Epithelial cell of proximal tubule (primary cell): ENCODE measurements around the gene C1QTNF6. TPM values are rescaled to one million over a fixed set of nuclear protein-coding genes. Genes with fewer than 3 reads are reported as not detected.

Experiments
- DNase-seq: peaks from one replicate; pipeline ENCODE4 v3.0.0-alpha.2; 2011; ENCODE audit warnings: low read depth
- H3K4me3 ChIP-seq: 2 replicates; pipeline ENCODE4 v1.5.1; 2011; ENCODE audit warnings: low read depth, mild to moderate bottlenecking, low read length
- total RNA-seq: library from RNA; depleted of rRNA; stranded (reverse); fragments of >200 nt; gene quantifications from 2 replicates; pipeline ENCODE4 v1.2.3, GENCODE V29; 2015
- TF ChIP-seq, protein P1 (sequence below): conservative IDR thresholded peaks from 2 replicates; pipeline ENCODE4 v1.5.1; 2012; ENCODE audit warnings: low read depth, mild to moderate bottlenecking, low read length

Gene C1QTNF6
- total RNA-seq, 1 donor from 2014 or later = 2.1 TPM

GRCh38 chr22:37213218-37213855, 25.3 kb upstream of the C1QTNF6 start:
- H3K4me3 ChIP-seq = no peak overlapping the region
- TF ChIP-seq, protein P1, sequence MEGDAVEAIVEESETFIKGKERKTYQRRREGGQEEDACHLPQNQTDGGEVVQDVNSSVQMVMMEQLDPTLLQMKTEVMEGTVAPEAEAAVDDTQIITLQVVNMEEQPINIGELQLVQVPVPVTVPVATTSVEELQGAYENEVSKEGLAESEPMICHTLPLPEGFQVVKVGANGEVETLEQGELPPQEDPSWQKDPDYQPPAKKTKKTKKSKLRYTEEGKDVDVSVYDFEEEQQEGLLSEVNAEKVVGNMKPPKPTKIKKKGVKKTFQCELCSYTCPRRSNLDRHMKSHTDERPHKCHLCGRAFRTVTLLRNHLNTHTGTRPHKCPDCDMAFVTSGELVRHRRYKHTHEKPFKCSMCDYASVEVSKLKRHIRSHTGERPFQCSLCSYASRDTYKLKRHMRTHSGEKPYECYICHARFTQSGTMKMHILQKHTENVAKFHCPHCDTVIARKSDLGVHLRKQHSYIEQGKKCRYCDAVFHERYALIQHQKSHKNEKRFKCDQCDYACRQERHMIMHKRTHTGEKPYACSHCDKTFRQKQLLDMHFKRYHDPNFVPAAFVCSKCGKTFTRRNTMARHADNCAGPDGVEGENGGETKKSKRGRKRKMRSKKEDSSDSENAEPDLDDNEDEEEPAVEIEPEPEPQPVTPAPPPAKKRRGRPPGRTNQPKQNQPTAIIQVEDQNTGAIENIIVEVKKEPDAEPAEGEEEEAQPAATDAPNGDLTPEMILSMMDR = no peak
- no peak for DNase-seq

DNA sequence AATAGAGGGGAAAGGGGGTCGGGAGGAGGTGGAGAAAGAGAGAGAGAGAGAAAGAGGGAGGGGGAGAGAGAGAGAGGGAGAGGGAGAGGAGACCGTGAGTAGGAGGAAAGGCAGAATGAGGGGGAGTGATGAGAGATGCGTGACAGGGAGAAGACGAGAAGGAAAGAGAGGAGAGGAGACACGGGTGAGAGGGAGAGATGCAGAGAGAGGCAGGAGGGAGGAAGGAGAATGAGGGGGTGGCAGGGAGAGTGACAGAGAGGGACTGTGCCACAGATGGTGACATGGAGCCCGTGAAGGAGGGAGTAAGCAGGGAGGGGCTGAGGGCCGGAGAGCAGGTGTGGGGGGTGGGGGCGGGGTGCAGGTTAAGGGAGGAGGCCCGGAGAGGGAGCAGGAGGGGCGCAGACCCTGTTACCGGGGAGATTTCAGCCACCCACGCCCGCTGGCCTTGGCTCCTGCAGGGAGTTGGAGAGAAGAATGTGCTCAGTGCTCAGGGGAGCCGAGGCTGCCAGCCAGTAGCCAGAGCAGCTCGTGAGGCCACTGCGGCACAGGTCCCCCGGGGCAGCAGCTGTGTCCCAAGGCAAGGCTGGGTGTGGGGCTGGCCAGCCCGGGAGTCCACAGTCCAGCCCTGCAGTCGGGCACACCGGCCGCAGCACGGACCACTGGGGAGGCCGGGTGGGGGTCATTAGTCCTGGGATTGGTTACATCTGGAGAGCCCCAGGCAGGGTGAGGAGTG, 24.3 kb upstream of the C1QTNF6 start, which contains the start of gene SSTR3:
SSTR3 (minus strand) TSS at position 304 of the 733 bp plus-strand sequence. CDS start 4,674 bp downstream, outside the sequence.
- no peak for DNase-seq
- no peak within 1 kb of the TSS for H3K4me3 ChIP-seq
- TF ChIP-seq, protein P1 = no peak

- TF ChIP-seq, protein P1 = no peak
- no peak for DNase-seq
- H3K4me3 ChIP-seq = no peak overlapping the region
Observed at GRCh38 chr22:37211866-37212173, 23.8 kb upstream of the C1QTNF6 start.

GRCh38 chr22:37211075-37211865, 23.2 kb upstream of the C1QTNF6 start:
- TF ChIP-seq, protein P1 = no peak

GRCh38 chr22:37210041-37210803, 22.2 kb upstream of the C1QTNF6 start:
- TF ChIP-seq, protein P1 = no peak
- no peak for DNase-seq
- no peak overlapping the region for H3K4me3 ChIP-seq

More at GRCh38 chr22:37211075-37211865, 23.2 kb upstream of the C1QTNF6 start:
- H3K4me3 ChIP-seq = no peak overlapping the region
- no peak for DNase-seq

DNA sequence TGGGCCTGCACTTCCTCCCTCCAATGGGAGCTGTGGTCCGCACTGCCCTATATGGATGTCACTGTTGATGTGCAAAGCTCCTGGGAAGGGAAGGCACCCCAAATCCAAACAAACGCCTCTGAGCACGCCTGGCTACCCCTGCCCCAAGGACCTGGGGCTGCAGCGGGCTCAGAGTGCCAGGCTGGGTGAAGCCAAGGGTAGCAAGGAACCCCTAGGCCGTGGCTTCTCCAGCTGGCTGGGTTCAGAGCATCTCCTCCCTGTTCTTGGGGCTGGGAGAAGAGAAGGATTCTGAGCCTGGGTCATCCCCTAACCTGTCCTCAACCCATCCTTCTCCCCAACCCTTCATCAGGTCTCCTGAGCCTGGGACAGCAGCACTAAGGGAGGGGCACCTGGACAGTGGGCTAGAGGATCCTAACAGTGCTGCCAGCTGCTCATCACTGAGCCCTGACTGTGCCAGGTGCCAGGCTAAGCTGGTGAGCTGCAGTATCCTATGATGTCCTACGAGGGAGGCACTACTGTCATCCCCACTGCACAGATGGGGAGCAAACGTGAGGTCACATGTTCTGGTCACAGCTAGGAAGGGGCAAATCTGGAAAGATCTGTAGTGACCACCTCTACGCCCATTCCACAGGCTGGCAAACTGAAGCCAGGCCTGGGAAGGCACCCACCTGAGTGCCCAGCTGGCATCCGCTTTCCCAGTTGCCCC, 21.2 kb upstream of the C1QTNF6 start:
- TF ChIP-seq, protein P1 = no peak
- no peak for DNase-seq
- H3K4me3 ChIP-seq = no peak overlapping the region
